ENCODE results near the gene CNTNAP2.

DNA sequence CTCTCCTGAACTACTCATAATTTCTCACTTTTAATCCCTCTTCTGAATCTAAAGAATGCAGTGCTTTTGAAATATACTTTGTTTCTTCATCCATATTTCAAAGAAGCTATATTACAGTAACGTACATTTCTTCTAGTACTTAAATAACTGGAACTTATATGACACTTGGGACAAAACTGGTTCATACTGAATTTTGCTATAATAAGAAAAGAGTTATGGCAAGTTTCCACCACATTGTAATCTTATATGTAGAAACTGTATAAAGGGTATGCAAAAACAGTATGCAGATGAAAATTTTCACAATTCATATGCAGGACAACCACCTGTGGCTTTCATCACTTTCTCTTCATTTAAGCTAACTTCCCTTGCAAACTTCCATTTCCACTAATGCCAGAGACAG lies 785.7 kb downstream of the CNTNAP2 start:
- TF ChIP-seq EP300 (IDR thresholded peaks at IDR 0.05) = no peak
- TF ChIP-seq, protein P1, sequence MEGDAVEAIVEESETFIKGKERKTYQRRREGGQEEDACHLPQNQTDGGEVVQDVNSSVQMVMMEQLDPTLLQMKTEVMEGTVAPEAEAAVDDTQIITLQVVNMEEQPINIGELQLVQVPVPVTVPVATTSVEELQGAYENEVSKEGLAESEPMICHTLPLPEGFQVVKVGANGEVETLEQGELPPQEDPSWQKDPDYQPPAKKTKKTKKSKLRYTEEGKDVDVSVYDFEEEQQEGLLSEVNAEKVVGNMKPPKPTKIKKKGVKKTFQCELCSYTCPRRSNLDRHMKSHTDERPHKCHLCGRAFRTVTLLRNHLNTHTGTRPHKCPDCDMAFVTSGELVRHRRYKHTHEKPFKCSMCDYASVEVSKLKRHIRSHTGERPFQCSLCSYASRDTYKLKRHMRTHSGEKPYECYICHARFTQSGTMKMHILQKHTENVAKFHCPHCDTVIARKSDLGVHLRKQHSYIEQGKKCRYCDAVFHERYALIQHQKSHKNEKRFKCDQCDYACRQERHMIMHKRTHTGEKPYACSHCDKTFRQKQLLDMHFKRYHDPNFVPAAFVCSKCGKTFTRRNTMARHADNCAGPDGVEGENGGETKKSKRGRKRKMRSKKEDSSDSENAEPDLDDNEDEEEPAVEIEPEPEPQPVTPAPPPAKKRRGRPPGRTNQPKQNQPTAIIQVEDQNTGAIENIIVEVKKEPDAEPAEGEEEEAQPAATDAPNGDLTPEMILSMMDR (IDR thresholded peaks at IDR 0.05) = no peak
